ENCODE measurements around the gene TLE3.

Gene TLE3

GRCh38 chr15:70098461-70099166, 897 bp upstream of the TLE3 start:
- FAIRE-seq: no peak

- FAIRE-seq: no peak
These were observed 390 bp upstream of the TLE3 start for GRCh38 chr15:70098153-70098460.

DNA sequence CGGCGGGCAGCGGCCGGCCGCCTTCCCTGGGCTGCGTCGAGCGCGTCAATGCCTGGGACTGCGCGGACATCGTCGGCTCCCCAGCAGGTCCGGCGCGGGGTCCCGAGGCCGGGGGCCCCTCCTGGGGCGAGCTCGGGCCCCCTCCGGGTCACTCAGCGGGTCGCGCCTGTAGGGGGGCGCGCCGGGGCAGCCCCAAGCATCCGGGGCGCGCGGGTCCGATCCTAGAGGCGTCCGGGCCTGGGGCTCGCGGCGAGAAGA, 725 bp downstream of the TLE3 start:
- FAIRE-seq: no peak

DNA sequence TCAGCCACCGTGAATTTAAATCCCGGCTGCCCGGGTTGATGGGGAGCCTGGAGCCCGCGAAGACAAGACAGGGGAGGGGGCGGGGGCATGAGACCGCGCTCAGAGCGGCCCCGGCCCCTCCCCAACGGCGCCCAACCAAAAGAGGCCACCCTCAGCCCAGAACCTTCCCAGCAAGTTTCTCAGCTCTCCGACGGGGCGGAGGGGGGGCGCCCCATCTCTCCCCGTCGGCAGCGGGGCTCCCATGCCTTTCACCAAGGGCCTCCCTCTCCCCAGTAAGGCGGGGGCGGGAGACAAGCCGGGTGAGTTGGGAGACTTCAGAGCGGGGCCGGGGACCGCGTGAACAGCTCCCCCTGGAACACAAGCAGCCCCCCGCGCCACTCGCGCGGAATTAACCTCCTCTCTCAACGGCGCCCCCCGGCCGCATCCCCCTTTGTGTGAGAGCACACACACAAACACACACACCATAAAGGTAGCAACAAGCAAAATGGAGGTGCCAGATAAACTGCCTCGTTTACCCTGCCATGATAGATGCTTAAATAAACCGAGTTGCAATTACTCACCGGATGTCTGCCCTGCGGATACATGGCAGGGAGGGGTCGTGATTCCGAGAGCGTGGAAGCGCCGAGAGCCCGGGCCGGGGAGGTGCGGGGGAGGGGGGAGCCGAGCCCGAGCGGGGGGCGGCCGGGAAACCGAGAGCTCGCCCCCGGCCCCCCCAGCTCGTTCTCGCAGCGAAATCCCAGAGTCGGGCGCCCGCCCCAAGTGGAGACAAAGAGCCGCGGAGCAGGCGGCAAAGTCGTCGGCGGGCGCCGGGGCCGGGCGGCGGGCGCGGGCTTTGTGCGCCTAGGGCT, 1.3 kb downstream of the TLE3 start:
- no peak for FAIRE-seq

DNA sequence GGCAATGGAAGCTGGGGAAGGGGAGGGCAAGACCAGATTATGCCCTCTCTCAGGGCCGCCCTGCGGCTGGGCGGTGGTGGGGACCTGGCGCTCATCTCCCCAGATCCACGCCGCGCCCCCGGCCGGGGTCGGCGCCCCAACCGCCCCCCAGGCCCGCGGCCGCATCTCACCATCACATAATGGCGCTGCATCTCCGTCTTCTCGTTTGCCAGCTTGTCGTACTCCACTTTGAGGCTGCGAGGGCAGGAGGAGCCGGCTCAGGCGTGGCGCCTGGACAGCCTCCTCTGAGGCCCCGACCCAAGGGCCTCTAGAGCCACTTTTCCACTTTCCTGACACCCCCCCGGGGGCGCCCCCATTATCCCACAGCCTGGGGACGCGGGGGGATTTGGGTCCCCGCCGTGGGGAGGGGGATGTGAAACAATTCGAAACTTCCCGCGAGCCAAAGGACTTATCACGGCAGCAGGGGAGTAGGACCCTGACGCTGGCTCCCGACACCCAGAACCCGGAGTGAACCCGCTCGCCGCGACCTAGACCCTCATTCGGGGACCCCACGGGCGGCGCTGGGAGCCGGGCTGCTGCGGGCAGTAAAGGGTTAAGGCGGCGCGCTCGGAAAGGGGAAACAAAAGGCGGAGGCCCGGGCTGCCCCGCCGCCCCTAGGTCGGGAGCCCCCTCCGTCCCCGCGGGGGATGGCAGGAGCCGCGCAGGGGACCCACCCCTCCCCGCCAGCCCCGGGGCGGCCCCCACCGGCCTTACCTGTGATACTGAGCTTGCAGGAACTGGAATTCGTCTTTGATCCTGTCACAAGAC, 2.1 kb downstream of the TLE3 start:
- no peak for FAIRE-seq

DNA sequence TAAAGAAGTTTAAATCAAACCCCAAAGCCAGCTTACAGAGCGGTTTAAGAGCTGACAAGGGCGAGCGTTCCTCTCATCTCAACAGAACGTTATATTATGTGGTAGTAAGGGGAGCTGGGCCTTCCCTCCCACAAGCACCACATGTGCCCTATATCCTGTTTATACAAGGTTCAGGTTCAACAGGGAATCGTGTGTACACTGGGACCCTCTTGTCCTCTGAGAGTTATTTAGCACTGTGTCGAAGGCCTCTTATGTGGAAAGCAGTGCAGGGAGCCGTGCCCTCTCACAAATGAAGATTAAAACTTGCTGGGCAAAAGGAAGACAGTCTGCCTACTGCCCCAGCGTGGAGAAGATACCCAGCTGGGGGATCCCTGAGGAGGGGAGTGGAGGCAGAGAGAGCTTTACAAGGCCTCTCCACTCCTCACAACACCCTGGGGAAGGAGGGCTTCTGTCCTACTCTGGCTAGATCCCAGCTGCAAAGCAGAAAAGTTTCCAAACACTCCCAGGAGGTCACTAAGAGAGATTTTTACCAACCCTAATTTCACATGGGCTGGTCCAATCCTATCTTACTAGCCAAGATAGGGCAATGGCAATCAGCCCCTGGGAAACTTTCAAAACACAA, 2.9 kb downstream of the TLE3 start:
- FAIRE-seq: no peak

GRCh38 chr15:70093481-70094319, 4.0 kb downstream of the TLE3 start:
- FAIRE-seq: no peak

DNA sequence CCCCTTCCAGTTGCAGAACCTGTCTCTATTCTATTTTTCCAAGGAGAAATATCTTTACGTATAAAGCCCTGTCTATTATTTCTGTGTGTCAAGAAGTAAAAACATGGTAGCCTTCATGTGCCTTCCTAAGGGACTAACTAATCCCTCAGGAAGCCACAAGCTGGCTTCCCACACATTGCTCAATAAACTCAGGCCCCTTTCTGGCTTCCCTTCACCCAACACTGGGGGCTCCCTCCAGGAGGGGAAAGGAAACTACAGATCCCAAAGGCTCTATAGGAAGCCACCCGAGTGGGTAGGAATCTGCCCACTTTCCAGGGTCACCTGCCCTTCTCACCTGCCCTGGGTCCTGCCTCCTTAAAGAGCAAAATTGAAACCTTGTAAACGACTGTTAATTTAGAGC, 4.6 kb downstream of the TLE3 start:
- FAIRE-seq: no peak

- no peak for FAIRE-seq
These were observed 5.2 kb downstream of the TLE3 start for GRCh38 chr15:70092464-70093027.

- FAIRE-seq: no peak
These were observed 5.8 kb downstream of the TLE3 start for GRCh38 chr15:70091726-70092463.

DNA sequence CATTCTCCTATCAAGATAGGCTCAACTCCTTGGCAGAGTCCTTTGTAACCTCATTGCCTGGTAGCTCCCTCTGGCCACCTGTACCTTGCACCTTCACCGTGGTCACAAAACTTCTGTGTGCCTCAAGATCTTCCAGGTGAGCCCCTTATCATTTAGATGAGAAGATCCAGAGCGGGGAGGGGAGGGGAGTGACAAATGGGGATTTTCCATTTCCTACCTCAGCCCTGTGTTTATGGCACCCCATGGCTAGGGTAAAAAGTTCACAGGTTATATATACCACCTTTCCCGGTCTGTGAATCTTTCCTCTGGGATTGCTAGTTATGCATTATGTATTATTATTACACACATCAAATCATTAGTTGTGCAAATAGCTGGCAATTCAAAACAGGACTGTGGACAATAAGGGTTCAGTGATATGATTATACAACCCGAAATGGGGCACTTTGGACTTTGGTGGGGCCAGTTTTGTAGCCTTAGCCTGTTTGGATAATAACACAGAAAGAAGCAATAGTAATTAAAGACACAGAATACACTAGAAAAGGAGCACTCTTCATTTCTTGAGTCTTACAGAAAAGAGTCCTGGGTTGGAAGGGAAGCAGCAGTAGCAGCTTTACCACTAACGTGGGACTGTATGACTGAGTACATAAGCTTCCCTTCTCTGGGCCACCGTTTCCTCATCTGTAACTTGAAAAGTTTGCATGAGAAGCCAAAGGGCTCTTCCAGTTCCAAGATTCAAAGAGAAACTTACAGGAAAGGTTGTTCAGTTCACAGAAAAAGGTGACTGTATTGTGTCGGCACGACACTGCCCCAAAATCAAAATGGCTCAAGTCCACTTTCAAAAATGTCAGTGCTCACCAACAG, 7.1 kb downstream of the TLE3 start:
- FAIRE-seq: no peak

DNA sequence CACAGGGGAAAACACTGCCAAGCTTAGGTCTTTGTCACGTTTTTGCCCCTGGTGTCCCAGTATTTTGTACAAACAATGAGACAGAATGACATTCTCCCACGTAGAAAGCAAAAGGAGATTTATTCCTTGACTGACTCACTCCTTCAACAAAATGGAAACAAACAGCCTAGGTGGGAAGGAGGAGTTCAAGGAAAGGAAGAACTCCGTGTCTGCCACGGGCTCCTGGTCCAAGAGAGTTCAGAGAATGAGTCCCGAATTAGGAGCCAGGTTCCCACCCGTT, 8.1 kb downstream of the TLE3 start:
- no peak for FAIRE-seq

- FAIRE-seq: no peak
These were observed 8.6 kb downstream of the TLE3 start for GRCh38 chr15:70088887-70089691.

DNA sequence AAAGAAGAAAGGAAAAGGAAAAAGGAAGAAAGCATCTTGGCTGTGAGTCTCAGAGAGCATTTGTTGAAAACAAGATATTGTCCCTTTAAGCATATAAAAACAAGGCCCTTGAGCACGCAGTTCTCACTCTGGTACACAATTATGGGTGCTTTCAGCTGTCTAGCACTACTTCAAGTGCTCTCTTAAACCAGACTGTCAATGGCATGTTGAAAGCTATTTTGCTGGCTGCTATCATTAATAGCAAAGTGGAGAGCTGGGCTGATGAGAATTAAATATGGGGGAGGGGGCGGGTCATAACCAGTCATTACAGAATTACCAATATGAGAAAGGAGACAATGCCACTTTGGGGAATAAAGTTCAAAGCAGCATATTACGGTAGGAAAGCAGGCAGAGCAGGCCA, 9.3 kb downstream of the TLE3 start:
- FAIRE-seq: no peak

DNA sequence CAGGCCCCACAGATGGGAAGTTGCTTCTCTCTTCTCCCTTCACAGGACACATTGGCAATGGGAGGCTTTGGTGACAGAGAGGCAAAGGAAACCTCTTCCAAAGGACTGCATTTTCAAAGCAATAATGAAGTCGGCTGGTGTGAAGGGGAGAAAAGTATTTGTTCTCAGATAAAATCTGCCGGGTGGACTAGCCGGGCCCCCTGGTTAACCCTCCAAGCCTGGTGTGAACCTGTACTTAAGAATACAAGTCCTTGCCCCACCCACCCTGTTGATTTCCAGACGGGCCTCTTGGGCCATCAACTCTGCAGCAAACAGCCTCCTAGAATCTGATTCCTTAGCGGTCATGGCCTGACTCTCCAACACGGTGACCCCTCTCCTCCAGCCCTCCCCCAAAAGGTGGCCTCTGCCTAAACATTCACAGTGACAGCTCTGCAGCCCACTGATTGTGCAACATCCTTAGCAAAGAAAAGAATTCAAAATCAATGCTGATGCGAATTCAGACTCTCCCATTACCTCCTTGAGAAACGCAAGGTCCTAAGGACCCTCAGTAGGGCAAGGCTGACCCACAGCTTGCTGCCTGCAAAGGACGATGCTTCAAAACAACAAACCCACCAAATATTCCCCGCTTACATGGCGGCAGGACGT, 9.9 kb downstream of the TLE3 start:
- no peak for FAIRE-seq

- FAIRE-seq: no peak
These were observed 11.1 kb downstream of the TLE3 start for GRCh38 chr15:70086636-70087035.

GRCh38 chr15:70084461-70084860, 13.3 kb downstream of the TLE3 start:
- FAIRE-seq: no peak

DNA sequence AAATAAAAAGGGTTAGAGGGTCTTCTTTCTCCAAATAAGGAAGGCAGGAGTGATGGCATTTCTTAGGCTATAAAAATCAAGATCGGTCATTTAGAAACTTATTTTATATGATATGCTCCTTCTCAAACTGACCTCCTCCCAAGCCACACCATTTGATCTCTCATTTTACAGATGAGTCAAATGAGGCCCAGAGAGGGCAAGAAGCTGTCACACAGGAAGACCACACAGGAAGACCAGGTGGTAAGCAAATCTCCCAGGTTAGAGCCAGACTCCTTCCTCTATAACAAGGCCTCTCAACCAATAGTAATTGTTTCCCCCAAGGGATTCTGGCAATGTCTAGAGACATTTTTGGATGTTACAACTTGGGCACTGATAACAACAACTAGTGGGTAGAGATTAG, 13.8 kb downstream of the TLE3 start:
- no peak for FAIRE-seq

DNA sequence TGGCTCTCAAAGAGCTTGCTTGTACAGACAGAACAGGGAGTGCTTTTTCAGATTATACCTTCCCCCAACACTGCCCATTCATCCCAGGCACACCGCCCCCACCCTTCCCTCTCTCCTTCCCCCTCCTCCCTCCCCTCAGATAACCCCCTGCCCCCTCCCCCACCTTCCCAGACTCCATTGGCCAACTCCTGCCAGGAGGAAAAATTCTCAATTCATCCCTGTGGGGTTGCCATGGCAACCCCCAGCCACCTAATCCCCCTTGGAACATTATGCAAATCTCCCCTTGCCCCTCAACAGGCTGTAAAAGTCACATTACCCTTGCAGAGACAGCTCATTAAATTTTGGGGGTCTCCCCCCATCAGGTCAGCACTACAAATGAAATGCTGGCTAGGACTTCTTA, 14.3 kb downstream of the TLE3 start:
- FAIRE-seq: no peak

Data from A204.1 (cell line).